Fibroblast of peridontal ligament (primary cell): ENCODE results near the gene EPHA10.

Experiments used
- DNase-seq: peaks from one replicate; pipeline ENCODE4 v3.0.0-alpha.2; 2010; ENCODE audit errors: extremely low read depth

EPHA10 gene

GRCh38 chr1:37734629-37735591 lies 30.0 kb downstream of the EPHA10 start:
- no peak for DNase-seq

GRCh38 chr1:37732111-37732780 lies 32.7 kb downstream of the EPHA10 start:
- no peak for DNase-seq

- no peak for DNase-seq
Measured at GRCh38 chr1:37731312-37732019, 33.5 kb downstream of the EPHA10 start.

DNA sequence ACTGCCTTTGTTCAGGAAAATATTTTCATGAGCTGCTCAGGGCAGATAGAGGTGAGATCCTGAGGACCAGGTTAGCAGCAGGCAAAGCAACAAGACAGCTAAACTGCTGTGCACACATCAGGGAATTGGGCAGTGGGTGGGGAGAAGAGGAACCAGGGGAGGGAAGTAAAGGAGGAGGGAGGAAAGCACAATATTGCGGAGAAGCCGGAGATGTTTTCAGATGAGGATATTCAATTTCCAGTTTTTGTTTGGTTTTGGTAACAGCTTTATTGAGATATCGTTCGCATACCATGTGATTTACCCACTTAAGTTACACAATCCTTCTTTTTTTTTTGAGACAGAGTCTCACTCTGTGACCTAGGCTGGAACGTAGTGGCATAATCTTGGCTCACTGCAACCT lies 34.5 kb downstream of the EPHA10 start:
- DNase-seq: no peak

- no peak for DNase-seq
Measured at GRCh38 chr1:37728416-37728815, 36.5 kb downstream of the EPHA10 start.

GRCh38 chr1:37726751-37727585 lies 38.0 kb downstream of the EPHA10 start:
- DNase-seq: no peak

GRCh38 chr1:37725851-37726613 lies 38.9 kb downstream of the EPHA10 start:
- no peak for DNase-seq

- no peak for DNase-seq
Measured at GRCh38 chr1:37724575-37724974, 40.3 kb downstream of the EPHA10 start.

DNA sequence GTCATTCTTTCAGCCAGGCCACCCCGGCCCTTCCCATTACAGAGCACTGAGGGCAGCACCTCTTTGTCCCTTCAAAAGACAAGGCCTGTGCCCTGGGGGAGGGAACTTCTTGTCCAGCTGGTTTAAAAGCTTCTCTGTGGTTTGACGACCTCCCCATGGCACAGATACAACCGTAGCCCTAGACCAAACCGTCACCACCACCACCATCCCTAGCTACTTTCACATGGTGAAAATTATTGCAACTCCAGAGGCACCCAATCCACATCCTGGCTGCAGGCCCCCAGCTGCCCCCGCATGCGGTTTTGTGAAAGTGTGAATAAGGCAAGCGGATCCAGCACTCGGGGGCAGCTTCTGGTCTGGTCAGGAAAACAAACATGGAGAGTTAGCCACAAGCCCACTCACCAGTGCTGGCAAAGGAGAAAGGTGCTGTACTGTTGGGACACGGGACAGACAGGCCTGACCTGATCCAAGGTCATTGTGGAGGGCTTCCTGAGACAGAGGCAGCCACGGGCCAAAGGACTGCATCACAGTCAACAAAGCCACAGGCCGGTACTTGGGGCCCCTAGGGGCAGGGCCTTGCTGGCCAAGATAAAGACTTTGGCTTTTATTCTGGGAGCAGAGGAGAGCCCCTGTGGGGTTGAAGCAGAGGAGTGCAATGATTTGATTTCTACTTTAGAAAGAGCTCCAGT lies 41.4 kb downstream of the EPHA10 start:
- no peak for DNase-seq

DNA sequence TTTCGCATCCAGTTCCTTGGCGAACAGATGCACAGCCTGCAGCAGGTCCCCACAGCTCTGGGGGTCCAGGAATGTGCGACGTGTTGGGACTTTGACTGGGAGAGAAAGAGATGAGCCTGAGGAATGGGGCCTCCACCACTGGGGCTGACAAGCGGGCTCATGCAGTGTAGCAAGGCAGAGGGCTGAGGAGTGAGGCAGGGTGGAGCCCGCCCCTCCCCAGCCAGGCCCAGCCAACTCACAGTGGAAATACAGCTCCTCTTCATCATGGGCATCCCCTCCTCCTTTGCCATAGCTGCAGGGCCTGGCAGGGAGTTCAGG lies 41.9 kb downstream of the EPHA10 start:
- no peak for DNase-seq

GRCh38 chr1:37722181-37723071 lies 42.5 kb downstream of the EPHA10 start:
- no peak for DNase-seq

DNA sequence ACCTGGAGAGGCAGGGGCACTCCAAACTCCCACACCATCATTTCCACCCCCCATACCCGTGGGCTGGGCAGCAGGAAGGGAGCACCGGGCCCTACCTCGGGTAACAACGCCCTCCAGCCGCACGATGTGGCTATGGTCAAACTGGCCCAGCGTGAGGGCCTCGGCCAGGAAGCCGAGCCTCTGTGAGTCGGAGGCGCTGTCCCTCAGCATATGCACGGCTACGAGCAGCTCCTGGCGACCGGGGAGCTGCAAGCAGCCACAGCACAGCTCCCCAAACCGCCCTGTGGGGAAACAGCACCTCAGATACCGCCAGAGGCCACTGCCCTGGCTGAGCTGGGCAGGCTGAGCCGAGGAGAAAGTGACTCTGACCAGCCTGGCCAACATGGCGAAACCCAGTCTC lies 43.4 kb downstream of the EPHA10 start:
- no peak for DNase-seq

- DNase-seq: no peak
Measured at GRCh38 chr1:37720231-37721130, 44.4 kb downstream of the EPHA10 start.

DNA sequence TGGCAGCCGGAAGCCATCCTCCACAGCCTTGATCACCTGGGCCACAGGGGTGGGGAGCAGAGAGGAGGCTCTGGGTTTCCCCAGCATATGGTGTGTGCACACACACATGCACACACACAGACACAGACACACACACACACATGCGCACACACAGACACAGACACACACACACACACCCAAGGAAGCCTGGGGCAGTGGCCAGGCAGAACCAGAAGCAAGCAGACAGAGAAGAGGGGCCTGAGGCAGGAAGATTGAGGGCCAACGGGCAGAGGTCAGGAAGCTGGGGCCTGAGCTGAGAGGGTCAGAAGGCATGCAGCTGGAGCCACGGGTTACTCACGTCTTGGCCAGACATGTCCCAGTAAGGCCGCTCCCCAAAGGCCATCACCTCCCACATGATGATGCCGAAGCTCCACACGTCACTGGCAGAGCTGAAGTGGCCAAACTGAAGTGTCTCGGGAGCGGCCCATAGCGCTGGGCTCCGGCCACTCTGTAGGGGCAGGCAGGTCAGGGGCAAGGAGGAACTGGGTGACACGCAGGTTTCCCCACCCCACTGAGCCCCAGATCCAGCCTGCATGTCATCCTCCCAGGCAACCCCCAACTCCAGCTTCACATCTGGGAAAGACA lies 45.2 kb downstream of the EPHA10 start:
- DNase-seq: no peak

DNA sequence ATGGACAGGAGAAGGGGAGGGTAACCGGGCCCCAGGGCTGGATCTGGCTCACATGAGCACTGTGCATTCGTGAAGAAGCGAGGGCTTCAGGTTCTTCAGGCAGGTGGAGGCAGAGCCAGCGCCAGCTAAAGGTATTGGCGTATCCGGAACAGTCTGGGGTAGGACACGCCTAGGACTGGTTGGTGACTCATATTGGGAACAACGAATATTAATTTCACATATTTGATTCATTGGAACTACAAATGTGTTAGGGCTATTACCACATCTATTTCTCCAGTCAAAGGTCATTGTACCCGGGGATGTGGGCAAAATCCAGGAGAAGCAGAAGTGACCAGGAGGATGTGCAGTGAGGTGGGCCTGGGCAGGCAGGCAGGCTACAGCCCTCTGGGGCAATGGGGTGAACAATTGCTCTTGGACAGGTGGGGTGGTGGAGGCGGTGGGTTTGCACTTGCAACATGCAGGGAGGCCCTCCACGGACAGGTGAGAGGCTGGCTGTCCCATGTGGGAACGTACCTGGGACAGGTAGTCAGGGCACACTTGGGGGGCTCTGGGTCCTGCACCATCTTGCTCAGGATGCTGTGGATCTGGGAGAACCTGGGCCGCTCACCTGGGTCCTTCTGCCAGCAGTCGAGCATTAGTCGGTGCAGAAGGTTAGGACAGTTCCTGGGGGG lies 45.9 kb downstream of the EPHA10 start:
- DNase-seq: no peak

DNA sequence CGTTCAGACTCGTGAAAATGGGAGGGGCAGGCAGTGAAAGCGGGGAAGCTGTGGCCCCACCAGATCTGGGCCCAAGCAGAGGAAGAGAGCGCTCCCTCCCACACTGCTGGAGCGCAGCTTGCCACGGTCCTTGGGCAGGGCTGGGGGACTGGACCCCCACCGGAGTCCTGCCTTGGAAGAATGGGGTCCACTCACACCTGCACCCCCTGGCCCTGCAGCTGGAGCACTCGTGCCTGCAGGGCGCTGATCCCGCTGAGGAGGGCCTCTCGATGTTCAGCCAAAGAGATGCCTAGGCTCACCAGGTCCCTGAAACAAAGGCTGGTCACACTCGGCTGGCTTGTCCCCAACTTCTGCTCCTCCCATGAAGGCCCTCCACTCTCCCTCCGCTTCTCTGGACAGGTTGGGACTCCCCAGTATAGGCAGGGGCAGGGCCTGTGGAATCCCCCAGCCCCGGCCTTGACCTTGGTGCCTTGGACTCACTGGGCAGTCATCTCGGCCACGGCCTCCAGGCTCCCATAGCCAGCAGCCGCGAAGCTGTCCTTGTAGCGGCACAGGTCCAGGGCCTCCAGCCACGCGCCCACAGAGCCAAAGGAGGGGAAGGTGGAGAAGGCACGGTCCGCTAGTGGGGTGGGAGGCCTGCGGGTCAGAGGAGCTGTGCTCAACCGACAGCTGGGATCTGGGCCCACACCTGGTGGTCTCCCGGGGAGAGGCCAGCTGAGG lies 46.6 kb downstream of the EPHA10 start:
- no peak for DNase-seq

GRCh38 chr1:37717631-37718030 lies 47.3 kb downstream of the EPHA10 start:
- no peak for DNase-seq
